Stimulated activated naive CD8-positive, alpha-beta T cell treated with anti-CD3 and anti-CD28 coated beads, Interleukin-15, amount 100 ng/mL, for 72 hours (primary cell): ENCODE measurements around the gene GPR55.

ENCODE experiments used
- ATAC-seq: fragments of 150-1000 bp; cut with Tn5 transposase; 2 replicates; pipeline ENCODE4 v1.10.0; 2021; ENCODE audit warnings: mild to moderate bottlenecking, moderate library complexity
- DNase-seq, 2 donors: peaks; one replicate each; pipeline ENCODE4 v3.0.0; 2021 to 2022
- H3K27ac Mint-ChIP-seq, 2 donors: one replicate each; pipeline ENCODE4 v1.8.0; 2022; ENCODE audit warnings: mild to moderate bottlenecking in 2 of 2, mixed read lengths in 2 of 2, moderate library complexity in 2 of 2
- H3K27me3 Mint-ChIP-seq: one replicate; pipeline ENCODE4 v1.8.0; 2022; ENCODE audit warnings: mixed read lengths
- H3K4me1 Mint-ChIP-seq: one replicate; pipeline ENCODE4 v1.8.0; 2022; ENCODE audit warnings: mild to moderate bottlenecking, mixed read lengths
- H3K4me3 Mint-ChIP-seq, 2 donors: one replicate each; pipeline ENCODE4 v1.8.0; 2022; ENCODE audit warnings: mild to moderate bottlenecking in 2 of 2, mixed read lengths in 2 of 2, moderate library complexity in 1 of 2
- H3K9me3 Mint-ChIP-seq, 2 donors: one replicate each; pipeline ENCODE4 v1.8.0; 2022; ENCODE audit warnings: mixed read lengths in 2 of 2

Gene GPR55

DNA sequence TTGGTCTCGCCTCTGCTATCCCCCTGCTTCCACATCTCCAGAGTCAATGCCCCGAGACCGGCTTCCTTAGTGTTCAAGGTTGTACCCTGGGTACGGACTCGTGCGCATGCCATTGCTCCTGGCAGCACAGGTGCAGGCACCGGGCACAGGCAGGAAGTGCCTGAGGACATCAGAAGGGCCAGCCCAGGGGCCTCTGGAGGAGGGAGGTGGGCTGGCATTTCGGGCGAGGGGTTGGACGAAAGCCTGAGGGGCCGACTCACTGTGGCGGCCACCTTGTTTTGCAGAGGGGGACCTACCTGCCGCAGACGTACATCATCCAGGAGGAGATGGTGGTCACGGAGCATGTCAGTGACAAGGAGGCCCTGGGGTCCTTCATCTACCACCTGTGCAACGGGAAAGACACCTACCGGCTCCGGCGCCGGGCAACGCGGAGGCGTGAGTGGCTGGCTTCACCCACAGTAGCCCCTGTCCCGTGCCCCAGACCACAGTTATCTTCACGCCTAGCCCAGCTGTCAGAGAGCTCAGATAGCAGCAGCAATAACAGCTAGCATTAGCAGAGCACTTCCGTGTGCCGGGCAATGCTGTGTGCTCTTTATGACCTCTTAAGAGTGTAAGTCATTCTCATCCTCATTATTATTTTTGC is 47.8 kb downstream of the GPR55 start:
- no peaks in the 10 kb centered on the region for H3K9me3 Mint-ChIP-seq
- H3K27me3 Mint-ChIP-seq = no peaks in the 10 kb centered on the region
- no peak for DNase-seq
- peaks cover 71% of the 10 kb centered on the region for H3K4me1 Mint-ChIP-seq
- peak overlapping the region; percentile 50 to 71 for H3K27ac Mint-ChIP-seq
- H3K4me3 Mint-ChIP-seq = peak overlapping the region; percentile 35 to 75
- ATAC-seq = no peak

DNA sequence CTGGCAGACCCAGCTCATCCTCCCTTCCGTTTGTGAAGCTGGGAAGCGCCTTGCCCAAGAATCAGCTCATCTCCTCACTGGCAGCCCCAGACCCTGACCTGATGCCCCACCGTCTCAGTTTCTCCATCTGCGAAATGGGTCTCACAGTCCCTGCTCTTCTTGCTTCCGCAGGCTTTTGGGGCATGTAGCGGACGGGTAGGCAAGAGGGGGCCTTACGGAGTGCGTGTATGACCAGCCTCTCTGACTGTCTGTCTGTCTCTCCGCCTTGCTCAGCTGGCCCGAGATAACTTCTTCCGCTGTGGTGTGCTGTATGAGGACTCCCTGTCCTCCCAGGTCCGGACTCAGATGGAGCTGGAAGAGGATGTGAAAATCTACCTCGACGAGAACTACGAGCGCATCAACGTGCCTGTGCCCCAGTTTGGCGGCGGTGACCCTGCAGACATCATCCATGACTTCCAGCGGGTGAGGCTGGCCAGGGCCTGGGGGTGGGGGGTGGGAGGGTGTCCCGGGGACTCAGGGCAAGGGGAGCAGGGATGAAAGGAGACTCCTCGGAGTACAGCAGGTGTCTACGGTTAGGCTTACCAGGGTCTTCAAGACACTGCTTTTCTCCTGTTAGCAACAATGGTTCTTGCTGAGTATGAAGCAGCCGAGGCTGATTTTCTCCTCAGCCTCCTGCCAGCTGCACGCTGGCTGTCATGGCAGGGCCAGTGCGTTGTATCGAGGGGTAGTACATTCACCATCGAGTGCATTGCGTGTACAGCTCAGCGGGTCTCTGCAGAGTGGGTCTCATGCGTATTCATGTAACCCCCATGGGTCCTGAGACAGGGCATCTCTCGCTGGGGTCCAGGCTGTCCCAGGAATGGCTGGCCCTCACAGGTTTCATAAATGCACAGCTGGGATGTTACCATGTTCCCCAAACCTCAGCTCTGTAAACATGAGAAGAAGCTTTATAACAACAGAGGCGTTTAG is 49.4 kb downstream of the GPR55 start:
- no peak overlapping the region for H3K4me3 Mint-ChIP-seq
- H3K27ac Mint-ChIP-seq = peak overlapping the region in 1 of 2 donors; percentile 19
- no peaks in the 10 kb centered on the region for H3K9me3 Mint-ChIP-seq
- no peak for DNase-seq
- no peak for ATAC-seq
- H3K27me3 Mint-ChIP-seq = no peaks in the 10 kb centered on the region
- H3K4me1 Mint-ChIP-seq = peaks cover 80% of the 10 kb centered on the region

DNA sequence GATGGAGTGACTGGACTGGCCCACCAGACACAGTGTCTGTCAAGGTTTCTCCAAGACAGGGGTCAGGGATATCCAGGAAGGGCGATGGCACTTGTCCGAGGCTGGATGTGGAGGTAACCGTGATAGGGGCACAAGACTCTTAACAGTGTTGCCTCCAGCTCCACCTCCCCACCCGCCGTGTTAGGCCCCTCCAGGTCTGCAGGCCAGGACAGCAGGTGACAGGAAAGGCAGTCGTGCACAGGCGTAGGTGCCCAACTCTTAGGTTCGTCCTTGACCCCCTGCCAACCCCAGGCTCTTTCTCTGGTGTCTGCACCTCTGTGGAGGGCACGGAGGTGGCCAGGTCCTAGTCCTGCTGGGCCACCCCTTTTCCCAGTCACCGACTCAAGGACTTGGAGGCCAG is 50.2 kb downstream of the GPR55 start:
- no peaks in the 10 kb centered on the region for H3K27me3 Mint-ChIP-seq
- no peak for ATAC-seq
- H3K4me1 Mint-ChIP-seq = peaks cover 88% of the 10 kb centered on the region
- peak overlapping the region; percentile 19 to 20 for H3K4me3 Mint-ChIP-seq
- H3K27ac Mint-ChIP-seq = no peak overlapping the region
- DNase-seq = no peak
- H3K9me3 Mint-ChIP-seq = no peaks in the 10 kb centered on the region

DNA sequence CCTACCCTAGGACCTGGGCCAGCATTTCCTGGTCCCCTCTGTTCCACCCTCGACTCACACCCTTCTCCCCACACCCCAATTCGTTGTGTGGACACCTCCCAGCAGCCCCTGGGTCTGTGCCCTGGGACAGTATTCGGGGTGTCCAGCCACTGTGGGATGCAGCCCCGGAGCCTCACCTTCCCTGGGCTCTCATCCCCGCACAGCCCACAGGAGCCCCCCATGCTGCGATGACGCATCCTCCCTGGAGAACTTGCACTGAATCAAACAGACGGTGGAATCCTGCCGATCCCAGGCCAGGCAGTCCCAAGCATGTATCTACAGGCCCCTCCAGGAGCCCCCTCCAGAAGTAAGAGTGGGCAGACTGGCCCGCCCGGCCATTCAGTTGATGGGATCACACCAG is 50.6 kb downstream of the GPR55 start:
- H3K27me3 Mint-ChIP-seq = no peaks in the 10 kb centered on the region
- peaks cover 92% of the 10 kb centered on the region for H3K4me1 Mint-ChIP-seq
- ATAC-seq (no peak), DNase-seq (no peak)
- no peaks in the 10 kb centered on the region for H3K9me3 Mint-ChIP-seq
- H3K4me3 Mint-ChIP-seq = peak overlapping the region; percentile 19 to 20
- no peak overlapping the region for H3K27ac Mint-ChIP-seq

DNA sequence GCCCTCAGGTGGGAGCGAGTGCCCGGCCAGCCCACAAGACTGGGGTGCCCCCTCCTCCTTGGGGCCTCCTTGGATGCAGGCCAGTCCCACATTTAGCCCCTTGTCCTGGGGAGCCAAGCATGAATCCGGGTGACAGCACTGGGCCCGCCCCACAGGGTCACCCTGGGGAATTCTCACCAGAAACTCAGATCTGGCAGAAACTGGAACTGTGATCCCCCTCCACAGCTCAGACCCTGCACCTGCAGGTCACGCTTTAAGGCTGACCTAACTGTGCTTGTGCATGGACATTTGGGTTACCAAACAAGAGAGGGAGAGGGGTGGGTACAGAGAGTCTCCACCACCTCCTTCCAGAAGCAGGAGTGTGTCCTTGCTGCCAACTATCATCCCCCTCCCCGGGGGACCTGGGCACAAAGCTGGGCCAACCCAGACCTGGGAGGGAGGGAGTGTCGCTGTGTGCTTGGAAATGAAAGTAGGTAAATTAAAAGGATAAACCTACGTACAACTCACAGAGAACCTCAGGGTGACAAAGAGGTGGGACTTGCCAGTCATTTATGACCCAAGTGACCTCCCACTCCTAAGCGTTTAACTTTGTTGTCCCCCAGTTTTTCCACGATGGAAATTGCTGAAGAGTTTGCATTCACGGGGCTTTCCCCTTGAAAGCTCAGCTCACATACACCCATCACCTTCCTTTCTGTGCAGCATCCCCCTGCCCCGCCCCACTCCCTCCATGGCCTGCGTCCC is 51.2 kb downstream of the GPR55 start:
- Mint-ChIP-seq H3K9me3 (no peaks in the 10 kb centered on the region), H3K27ac (peak overlapping the region in 1 of 2 donors; percentile 54), H3K4me1 (peaks cover 93% of the 10 kb centered on the region), H3K27me3 (no peaks in the 10 kb centered on the region), H3K4me3 (peak overlapping the region; percentile 39 to 55)
- DNase-seq (no peak), ATAC-seq (no peak)

DNA sequence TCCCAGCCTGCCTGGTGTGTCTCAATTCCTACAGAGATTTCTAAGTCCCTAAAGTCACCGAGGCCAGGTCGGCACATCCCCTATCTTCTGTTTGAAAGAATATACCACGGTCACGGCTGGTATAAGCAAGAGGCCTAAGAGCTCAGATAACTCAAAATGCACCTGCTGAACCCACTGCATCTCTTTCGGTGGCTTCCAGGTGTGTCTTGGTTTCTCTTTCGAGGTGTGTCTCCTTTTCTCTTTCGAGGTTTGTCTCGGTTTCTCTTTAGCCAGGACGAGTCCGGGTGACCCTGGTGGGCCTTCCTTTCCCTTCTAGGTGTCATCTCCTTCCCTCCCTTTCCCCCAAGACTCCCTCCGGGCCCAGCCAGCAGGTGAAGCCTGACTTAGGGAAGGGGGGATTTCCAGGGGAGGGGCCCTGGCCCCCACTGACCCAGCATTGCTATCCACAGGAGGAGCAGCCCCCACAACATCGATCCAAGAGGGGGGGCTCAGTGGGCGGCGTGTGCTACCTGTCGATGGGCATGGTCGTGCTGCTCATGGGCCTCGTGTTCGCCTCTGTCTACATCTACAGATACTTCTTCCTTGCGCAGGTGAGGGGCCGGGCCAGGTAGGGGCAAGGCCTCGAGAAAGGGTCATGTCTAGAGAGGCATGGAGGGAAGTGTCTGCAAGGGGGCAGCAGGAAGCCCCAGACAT is 51.9 kb downstream of the GPR55 start:
- Mint-ChIP-seq H3K9me3 (no peaks in the 10 kb centered on the region), H3K27ac (peak overlapping the region in 1 of 2 donors; percentile 54), H3K4me1 (peaks cover 92% of the 10 kb centered on the region), H3K4me3 (peak overlapping the region; percentile 20 to 55), H3K27me3 (no peaks in the 10 kb centered on the region)
- peak; percentile 24 for ATAC-seq
- DNase-seq = peak in 1 of 2 donors; percentile 44

DNA sequence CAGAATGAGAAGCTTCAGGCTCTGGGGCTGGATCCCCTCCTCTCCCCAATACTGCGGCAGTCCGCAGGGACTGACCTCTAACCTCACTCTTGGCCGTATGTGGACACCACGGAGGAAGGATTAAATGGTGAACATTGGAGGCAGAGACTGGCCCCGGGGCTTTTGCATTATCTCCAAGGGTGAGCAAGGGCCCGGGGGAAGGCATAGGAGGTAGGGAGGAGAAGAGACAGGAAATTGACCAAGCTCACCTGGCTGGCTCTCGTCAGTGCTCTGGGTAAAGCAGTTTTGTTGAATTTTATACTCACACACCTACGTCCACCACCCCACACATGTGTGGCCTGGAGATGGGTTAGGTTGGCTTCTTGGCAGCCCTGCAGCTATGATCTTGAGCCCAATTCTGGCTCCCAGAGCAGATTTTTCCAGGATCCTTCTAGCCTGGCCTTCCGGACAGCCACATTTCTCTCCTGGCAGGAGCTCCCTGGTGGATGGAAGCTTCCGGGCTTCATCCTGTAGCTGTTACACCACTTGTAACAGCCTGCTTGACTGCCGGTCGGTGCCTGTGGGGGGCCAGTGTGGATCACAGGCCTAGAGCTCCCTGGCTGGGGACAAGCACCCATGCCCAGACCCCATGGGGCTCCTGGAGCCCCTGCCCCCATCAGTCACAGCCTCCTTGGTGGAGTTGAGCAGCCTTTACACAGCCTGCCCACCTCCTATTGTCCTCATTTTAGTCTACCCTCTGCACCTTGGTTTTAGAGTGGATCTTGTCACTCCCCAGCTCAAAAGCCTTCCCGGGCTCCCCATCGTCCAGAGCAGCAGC is 52.7 kb downstream of the GPR55 start:
- Mint-ChIP-seq H3K27ac (no peak overlapping the region), H3K9me3 (no peaks in the 10 kb centered on the region), H3K4me3 (peak overlapping the region in 1 of 2 donors; percentile 55)

DNA sequence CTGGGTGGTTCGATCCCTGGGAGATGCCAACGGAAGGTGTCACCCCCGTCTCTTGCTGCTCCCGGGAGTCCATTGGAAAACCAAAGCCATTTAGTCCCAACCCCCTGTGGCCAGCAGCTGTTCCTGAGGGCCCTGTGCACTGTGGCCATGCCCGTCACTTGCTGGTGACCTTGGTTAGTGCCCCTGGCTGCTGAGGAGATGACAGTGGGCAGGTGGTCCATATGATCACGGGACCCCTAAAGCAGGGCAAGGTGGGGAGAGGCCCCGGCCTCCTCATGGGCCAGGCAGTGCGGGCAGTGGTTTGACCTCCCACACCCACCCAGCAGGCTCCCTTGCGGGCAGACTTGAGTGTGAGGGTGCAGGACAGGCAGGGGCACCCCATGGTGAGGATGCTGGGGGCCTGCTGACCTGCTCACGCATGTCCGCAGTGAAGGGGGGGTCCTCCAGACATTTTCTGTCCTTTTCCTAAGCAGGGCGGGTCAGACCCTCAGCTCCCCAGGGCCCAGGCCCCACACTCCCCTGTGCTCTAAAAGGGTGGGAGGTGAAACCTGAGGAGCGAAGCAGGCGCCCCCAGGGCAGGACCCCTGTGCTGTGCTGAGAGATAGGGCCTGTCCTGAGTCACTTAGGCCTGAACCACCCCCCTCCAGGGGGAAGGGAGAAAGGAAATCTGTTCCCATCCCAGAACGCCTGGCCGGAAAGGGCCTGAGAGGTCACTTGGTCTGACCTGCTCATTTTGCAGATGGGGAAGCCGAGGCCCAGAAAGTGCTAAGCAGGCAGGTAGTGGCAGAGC is 53.5 kb downstream of the GPR55 start:
- Mint-ChIP-seq H3K27me3 (no peaks in the 10 kb centered on the region), H3K4me3 (no peak overlapping the region), H3K27ac (no peak overlapping the region), H3K9me3 (no peaks in the 10 kb centered on the region), H3K4me1 (peaks cover 92% of the 10 kb centered on the region)
- DNase-seq = no peak
- no peak for ATAC-seq

More for the DNA sequence above, 52.7 kb downstream of the GPR55 start:
- ATAC-seq (no peak), DNase-seq (no peak)
- H3K4me1 Mint-ChIP-seq = peaks cover 92% of the 10 kb centered on the region
- no peaks in the 10 kb centered on the region for H3K27me3 Mint-ChIP-seq

DNA sequence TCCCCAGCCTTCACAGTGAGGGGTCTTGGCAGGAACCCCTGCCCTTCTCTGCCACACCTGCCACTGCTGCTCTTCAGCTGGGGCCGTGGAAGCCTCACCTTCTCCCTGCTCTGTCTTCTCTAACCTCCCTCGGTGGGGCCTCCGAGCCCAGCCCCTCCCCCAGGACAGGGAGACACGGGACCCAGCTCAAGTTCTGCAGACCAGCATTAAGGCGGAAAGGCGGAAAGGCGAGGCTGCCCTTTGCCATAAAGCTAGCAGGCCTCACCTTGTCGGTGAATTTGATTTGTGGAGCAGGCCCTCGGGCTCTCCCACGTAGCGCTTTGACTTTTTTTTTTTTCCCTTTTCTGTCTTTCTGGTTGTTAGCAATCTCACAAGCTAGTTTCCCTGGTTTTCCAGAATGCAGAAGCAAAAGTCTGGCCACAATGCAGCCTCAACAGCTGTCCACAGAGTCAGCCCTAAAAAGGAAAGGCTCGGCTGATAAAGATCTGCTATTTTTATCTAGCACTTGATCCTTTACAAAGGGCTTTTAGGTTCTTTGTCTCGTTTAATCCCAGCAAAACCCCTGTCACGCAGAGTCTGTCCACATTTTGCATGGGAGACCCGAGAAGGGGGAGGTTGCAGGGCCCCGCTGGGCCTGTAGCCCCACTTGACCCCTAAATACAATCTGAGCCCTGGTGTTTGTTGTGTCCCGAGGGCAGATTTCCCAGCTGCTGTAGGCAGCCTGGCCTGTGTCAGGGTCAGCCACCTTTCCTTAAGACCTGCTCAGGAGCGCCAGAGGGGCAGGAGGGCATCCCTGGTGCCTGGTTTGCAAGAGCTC is 54.3 kb downstream of the GPR55 start:
- no peak overlapping the region for H3K27ac Mint-ChIP-seq
- H3K27me3 Mint-ChIP-seq = no peaks in the 10 kb centered on the region
- no peak for DNase-seq
- H3K9me3 Mint-ChIP-seq = no peaks in the 10 kb centered on the region
- H3K4me1 Mint-ChIP-seq = peaks cover 92% of the 10 kb centered on the region
- no peak for ATAC-seq
- no peak overlapping the region for H3K4me3 Mint-ChIP-seq

DNA sequence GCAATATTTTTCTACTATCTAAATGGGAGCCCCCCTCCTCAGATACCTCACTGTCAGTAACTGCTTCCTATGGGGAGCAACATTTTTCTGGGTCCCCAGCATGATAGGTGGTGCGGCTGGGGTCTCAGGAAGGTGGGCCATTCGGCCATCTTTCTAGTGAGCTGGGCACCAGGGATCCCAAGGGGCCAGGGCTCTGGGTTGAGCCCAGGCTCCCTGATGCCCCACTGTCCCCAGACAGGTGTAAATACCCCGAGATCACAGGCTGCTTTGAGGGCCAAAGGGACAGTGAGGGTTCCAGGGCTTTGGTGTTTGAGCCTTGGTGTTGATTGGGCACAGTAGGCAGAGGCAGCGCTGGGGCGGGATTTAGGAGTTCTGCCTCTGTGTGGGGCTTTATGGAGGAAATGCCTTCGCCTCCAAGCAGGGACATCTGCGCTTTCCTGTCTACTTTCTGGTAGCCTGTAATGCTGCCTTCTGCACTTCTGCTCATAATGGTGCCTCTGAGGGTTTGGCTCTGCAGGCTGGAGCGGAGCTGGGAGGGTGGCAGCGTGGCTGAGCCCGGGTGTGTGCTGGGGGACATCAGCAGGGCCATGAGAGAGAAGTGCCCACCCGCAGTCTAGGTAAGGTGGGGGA is 55.0 kb downstream of the GPR55 start:
- H3K27ac Mint-ChIP-seq = no peak overlapping the region
- peaks cover 86% of the 10 kb centered on the region for H3K4me1 Mint-ChIP-seq
- no peak overlapping the region for H3K4me3 Mint-ChIP-seq
- no peak for DNase-seq
- H3K9me3 Mint-ChIP-seq = no peaks in the 10 kb centered on the region
- H3K27me3 Mint-ChIP-seq = no peaks in the 10 kb centered on the region
- ATAC-seq = no peak

DNA sequence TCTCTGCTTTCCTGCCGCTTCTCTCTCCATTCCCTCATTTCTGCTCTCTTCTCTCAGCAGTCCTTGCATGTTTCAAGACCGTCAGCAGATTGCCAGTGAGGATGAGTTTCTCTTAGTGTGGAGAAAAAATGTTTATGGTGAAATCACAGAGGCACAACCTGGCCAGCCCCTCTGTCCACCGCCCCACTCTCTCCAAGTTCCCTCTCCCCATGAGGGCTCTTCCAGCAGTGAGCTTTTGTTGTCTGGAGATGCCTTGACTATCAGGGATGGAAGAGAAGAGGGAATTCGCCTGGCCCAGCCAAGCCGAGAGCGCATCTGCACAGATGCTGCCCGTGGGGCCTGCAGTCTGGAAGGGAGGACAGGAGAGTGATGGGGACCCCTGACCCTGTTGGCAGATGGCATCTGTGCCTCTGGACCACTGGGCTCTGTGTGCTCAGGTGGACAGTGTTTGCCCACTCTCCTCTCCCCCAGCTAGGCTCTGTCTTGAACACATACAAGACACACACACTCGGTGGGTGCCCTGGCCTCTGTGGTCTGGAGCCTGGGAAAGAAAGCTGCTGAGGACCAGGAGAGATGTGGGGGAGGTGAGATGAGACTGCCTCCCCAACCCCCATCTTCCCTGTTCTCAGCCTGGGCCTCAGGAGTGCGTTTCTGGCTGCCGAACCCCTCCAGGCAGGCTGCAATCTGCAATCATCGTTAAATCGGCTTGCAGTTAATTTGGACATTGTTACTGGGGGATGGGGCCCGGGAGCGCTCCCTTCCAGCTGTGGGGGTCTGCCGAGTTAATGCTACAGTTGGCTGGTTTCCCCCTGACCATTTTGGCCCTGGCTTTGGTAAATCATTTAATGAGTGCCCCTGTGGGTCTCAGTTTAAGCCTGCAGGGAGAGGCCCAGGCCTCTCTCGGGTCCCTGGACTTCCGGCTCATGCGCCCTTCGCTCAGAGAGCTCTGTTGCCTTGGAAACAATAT is 55.8 kb downstream of the GPR55 start:
- peaks cover 83% of the 10 kb centered on the region for H3K4me1 Mint-ChIP-seq
- DNase-seq = no peak

More for the DNA sequence above, 55.8 kb downstream of the GPR55 start:
- Mint-ChIP-seq H3K27me3 (no peaks in the 10 kb centered on the region), H3K4me3 (no peak overlapping the region), H3K9me3 (no peaks in the 10 kb centered on the region), H3K27ac (no peak overlapping the region)
- ATAC-seq = no peak
